HepG2 (cell line): ENCODE data around the gene C19orf85. TPM values are rescaled to one million over a fixed set of nuclear protein-coding genes. Genes with fewer than 3 reads are reported as not detected.

Source experiments
- ARNT ChIP-seq: fragments of 450-650 bp; IDR thresholded peaks from 2 replicates; pipeline ENCODE4 v1.6.1; 2017
- HES4 ChIP-seq: sonication (generic); formaldehyde crosslinking; IDR thresholded peaks from 2 replicates; pipeline ENCODE4 v1.9.0; 2021; ENCODE audit warnings: mild to moderate bottlenecking, missing genetic modification reagents, borderline replicate concordance
- HNRNPL ChIP-seq: fragments of 200-400 bp; formaldehyde crosslinking; IDR thresholded peaks from 2 replicates; pipeline ENCODE4 v1.6.1; 2017; ENCODE audit warnings: mild to moderate bottlenecking, low read depth, low read length
- HNRNPUL1 ChIP-seq: fragments of 200-400 bp; formaldehyde crosslinking; IDR thresholded peaks from 2 replicates; pipeline ENCODE4 v1.6.1; 2017; ENCODE audit warnings: low read depth, mild to moderate bottlenecking, low read length, moderate library complexity
- MED8 ChIP-seq: sonication (generic); formaldehyde crosslinking; IDR thresholded peaks from 2 replicates; pipeline ENCODE4 v1.8.1; 2023; ENCODE audit warnings: mild to moderate bottlenecking, missing genetic modification reagents; ENCODE audit not compliant: insufficient replicate concordance
- REPIN1 ChIP-seq: sonication (generic); formaldehyde crosslinking; IDR thresholded peaks from 2 replicates; pipeline ENCODE4 v1.8.0; 2022; ENCODE audit warnings: missing genetic modification reagents, low read depth, mild to moderate bottlenecking, borderline replicate concordance
- ZBTB40 ChIP-seq, 2 experiments: fragments of 450-650 bp in 1 of 2; sonication (generic) in 1 of 2; formaldehyde crosslinking in 1 of 2; IDR thresholded peaks; 2 replicates each; pipeline versions ENCODE4 v1.6.1 to v1.8.0; 2016 to 2022; ENCODE audit warnings: antibody characterized with exemption in 1 of 2, mild to moderate bottlenecking in 1 of 2, missing genetic modification reagents in 1 of 2
- ZNF616 ChIP-seq: sonication (generic); formaldehyde crosslinking; IDR thresholded peaks from 2 replicates; pipeline ENCODE4 v1.5.0; 2020; ENCODE audit warnings: low read depth, mild to moderate bottlenecking, missing genetic modification reagents
- ZNF709 ChIP-seq: sonication (generic); formaldehyde crosslinking; IDR thresholded peaks from 2 replicates; pipeline ENCODE4 v1.5.0; 2020; ENCODE audit warnings: mild to moderate bottlenecking, missing genetic modification reagents
- ZNF83 ChIP-seq: sonication (generic); formaldehyde crosslinking; IDR thresholded peaks from 2 replicates; pipeline ENCODE4 v1.4.0; 2020; ENCODE audit warnings: missing genetic modification reagents, mild to moderate bottlenecking, borderline replicate concordance
- polyA plus RNA-seq, 8 experiments: library from polyadenylated mRNA; depleted of rRNA in 3 of 8; stranded (reverse) in 7 of 8; unstranded in 1 of 8; fragments of >200 nt; fragmentation: Illumina TruSeq in 4 of 8; extraction: Trizol in 4 of 8; gene quantifications; 2 replicates each; pipeline versions ENCODE4 v1.2.1 to v1.2.3, GENCODE V29; 2011 to 2016; ENCODE audit warnings: low read depth in 4 of 8, missing spikeins in 1 of 8, mixed read lengths in 1 of 8; ENCODE audit not compliant: insufficient read depth in 1 of 8
- total RNA-seq, 5 experiments: library from RNA; depleted of rRNA; stranded (reverse); fragments of >200 nt; fragmentation: Illumina TruSeq; extraction: Trizol; gene quantifications; 2 replicates each; pipeline ENCODE4 v1.2.3, GENCODE V29; 2016; ENCODE audit warnings: low read depth in 1 of 5
- TF ChIP-seq, protein P1 (sequence below): sonication (generic); formaldehyde crosslinking; IDR thresholded peaks from 2 replicates; pipeline ENCODE4 v1.4.0; 2020; ENCODE audit warnings: missing genetic modification reagents; ENCODE audit errors: not compliant biosample characterization
- TF ChIP-seq, protein P2 (sequence below): sonication (generic); formaldehyde crosslinking; IDR thresholded peaks from 2 replicates; pipeline ENCODE4 v1.4.0; 2020; ENCODE audit warnings: missing genetic modification reagents
- TF ChIP-seq, protein P3 (sequence below), 2 experiments: sonication (generic) in 1 of 2; formaldehyde crosslinking in 1 of 2; IDR thresholded peaks; 2 replicates each; pipeline versions ENCODE4 v1.4.0 to v1.6.1; 2018 to 2020; ENCODE audit warnings: missing genetic modification reagents in 2 of 2, borderline replicate concordance in 1 of 2, low read depth in 1 of 2, mild to moderate bottlenecking in 1 of 2, missing biosample characterization in 1 of 2

Gene C19orf85
- total and polyA plus RNA-seq, 2 of the 13 experiments (the other 11 are each of a cell fraction or from before 2014, with no cell fraction given) = not detected

- TF ChIP-seq, protein P1, sequence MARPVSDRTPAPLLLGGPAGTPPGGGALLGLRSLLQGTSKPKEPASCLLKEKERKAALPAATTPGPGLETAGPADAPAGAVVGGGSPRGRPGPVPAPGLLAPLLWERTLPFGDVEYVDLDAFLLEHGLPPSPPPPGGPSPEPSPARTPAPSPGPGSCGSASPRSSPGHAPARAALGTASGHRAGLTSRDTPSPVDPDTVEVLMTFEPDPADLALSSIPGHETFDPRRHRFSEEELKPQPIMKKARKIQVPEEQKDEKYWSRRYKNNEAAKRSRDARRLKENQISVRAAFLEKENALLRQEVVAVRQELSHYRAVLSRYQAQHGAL = no peak
- TF ChIP-seq HNRNPL (no peak), HES4 (CRISPR knock-in tag) (no peak), ZNF616 (CRISPR knock-in tag) (no peak), MED8 (CRISPR knock-in tag) (no peak), REPIN1 (CRISPR knock-in tag) (peak; percentile 53; the same call in 1 of the 2 replicates), ZBTB40 (IDR thresholded peaks at IDR 0.05) (no peak), ZBTB40 (CRISPR knock-in tag; IDR thresholded peaks at IDR 0.05) (no peak), ZNF709 (CRISPR knock-in tag) (no peak), ARNT (no peak), HNRNPUL1 (no peak), ZNF83 (CRISPR knock-in tag) (no peak)
- TF ChIP-seq, protein P2, sequence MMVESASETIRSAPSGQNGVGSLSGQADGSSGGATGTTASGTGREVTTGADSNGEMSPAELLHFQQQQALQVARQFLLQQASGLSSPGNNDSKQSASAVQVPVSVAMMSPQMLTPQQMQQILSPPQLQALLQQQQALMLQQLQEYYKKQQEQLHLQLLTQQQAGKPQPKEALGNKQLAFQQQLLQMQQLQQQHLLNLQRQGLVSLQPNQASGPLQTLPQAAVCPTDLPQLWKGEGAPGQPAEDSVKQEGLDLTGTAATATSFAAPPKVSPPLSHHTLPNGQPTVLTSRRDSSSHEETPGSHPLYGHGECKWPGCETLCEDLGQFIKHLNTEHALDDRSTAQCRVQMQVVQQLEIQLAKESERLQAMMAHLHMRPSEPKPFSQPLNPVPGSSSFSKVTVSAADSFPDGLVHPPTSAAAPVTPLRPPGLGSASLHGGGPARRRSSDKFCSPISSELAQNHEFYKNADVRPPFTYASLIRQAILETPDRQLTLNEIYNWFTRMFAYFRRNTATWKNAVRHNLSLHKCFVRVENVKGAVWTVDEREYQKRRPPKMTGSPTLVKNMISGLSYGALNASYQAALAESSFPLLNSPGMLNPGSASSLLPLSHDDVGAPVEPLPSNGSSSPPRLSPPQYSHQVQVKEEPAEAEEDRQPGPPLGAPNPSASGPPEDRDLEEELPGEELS (CRISPR knock-in tag) = no peak
- TF ChIP-seq, protein P3, sequence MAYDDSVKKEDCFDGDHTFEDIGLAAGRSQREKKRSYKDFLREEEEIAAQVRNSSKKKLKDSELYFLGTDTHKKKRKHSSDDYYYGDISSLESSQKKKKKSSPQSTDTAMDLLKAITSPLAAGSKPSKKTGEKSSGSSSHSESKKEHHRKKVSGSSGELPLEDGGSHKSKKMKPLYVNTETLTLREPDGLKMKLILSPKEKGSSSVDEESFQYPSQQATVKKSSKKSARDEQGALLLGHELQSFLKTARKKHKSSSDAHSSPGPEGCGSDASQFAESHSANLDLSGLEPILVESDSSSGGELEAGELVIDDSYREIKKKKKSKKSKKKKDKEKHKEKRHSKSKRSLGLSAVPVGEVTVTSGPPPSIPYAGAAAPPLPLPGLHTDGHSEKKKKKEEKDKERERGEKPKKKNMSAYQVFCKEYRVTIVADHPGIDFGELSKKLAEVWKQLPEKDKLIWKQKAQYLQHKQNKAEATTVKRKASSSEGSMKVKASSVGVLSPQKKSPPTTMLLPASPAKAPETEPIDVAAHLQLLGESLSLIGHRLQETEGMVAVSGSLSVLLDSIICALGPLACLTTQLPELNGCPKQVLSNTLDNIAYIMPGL (CRISPR knock-in tag; IDR thresholded peaks at IDR 0.05; ENCODE audit: borderline replicate concordance in 1 of 2, low read depth in 1 of 2) = peak; percentile 37 to 64; a peak in 2 of 4 replicates
Measured at GRCh38 chr19:55467236-55468053, 2.9 kb upstream of the C19orf85 start (continued).
